ENCODE results near the gene INPP5A.

- TF ChIP-seq POLR2A (IDR thresholded peaks at IDR 0.05; ENCODE audit: low read length), result no peak
- no peak for TF ChIP-seq GATA1 (IDR thresholded peaks at IDR 0.05; ENCODE audit: low read depth, low read length)
Observed at GRCh38 chr10:132564249-132564605, 26.6 kb downstream of the INPP5A start.

Data from erythroblast (primary cell).